ENCODE results near the gene ATP13A4.

Gene ATP13A4, protein sequence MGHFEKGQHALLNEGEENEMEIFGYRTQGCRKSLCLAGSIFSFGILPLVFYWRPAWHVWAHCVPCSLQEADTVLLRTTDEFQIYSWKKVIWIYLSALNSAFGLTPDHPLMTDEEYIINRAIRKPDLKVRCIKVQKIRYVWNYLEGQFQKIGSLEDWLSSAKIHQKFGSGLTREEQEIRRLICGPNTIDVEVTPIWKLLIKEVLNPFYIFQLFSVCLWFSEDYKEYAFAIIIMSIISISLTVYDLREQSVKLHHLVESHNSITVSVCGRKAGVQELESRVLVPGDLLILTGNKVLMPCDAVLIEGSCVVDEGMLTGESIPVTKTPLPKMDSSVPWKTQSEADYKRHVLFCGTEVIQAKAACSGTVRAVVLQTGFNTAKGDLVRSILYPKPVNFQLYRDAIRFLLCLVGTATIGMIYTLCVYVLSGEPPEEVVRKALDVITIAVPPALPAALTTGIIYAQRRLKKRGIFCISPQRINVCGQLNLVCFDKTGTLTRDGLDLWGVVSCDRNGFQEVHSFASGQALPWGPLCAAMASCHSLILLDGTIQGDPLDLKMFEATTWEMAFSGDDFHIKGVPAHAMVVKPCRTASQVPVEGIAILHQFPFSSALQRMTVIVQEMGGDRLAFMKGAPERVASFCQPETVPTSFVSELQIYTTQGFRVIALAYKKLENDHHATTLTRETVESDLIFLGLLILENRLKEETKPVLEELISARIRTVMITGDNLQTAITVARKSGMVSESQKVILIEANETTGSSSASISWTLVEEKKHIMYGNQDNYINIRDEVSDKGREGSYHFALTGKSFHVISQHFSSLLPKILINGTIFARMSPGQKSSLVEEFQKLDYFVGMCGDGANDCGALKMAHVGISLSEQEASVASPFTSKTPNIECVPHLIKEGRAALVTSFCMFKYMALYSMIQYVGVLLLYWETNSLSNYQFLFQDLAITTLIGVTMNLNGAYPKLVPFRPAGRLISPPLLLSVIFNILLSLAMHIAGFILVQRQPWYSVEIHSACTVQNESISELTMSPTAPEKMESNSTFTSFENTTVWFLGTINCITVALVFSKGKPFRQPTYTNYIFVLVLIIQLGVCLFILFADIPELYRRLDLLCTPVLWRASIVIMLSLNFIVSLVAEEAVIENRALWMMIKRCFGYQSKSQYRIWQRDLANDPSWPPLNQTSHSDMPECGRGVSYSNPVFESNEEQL

DNA sequence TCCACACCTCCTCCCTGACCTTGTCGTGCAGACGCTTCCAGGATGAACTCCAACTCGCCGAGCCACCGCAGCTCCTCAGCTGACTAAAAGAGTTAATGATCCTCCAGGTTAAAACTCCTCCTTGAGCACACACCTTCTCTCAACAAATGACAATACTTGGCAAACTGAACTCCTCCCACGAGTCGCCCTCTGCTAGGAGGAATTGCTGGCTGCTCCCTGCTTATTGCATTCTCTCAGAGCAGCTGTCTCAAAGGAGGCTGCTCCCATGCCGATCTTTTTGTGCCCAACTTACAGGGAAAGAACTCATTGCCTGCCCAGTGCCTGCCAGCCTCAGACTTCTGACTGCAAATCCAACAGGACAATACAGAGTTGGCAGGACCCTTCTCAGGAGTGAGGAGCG is at the start of gene ATP13A4:
Gene ATP13A4, minus strand, starts transcription at position 85 of the 400 bp plus-strand sequence. CDS start 96 bp downstream, outside the sequence.
- DNase-seq (ENCODE audit: low read depth): no peak

DNA sequence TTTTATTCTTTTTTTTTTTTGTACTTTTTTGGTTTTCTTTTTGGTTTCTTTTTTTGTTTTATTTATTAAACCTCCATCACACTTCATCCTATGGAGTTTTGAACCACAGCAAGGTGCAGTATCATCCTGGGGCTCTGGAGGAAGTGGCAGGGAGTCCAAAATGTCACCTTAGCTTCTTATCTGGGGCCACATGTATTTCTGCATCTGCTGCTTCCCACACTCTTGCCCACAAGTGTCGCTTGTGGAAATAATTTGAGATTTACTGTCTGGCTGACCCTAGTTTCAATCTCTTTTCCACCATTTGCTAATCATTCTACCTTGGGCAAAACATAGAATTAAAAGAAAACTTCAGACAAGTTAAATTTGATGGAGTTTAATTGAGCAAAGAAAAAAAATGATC is 44.7 kb upstream of the ATP13A4 start:
- no peak for DNase-seq (ENCODE audit: low read depth)

DNA sequence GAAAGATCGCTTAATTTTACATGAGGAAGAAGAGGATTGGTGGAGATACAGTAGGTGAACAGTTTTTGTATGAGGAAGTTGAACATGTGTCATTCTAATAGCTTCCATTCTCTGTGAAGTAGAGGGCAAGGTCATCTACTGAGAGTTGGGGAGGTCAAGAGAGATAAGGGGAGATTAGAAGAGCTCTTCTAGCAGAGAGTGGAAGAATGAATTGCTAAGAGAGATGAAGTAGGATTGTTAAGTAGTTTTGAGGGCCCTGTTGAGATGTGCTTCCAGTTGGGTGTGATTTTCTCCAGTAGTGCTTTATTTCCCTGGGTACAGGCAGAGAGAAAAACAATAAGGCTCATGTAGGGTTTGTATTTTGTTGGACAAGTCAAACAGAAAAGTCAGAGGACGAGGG is 43.5 kb upstream of the ATP13A4 start:
- no peak for DNase-seq (ENCODE audit: low read depth)

DNA sequence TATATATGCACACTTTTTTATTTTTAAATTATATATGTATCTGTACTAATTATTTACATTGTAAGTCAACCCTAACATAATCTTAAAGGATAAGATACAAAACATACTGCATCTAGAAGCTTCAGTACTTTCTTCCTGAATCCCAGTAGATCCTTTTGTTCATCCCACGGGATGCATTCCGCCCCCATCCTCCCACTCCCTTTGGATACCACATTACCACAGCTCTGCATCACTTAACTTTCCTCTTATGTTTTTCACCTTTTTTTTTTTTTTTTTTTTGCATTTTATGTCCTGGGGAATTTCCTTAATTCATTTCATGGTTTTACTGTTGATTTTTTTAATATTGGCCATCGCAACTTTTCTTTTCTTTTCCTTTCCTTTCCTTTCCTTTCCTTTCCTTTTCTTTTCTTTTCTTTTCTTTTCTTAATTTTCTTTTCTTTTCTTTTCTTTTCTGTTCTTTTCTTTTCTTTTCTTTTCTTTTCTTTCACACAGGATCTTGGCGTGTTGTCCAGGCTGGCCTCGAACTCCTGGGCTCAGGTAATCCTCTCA is 41.3 kb upstream of the ATP13A4 start:
- no peak for DNase-seq (ENCODE audit: low read depth)

DNA sequence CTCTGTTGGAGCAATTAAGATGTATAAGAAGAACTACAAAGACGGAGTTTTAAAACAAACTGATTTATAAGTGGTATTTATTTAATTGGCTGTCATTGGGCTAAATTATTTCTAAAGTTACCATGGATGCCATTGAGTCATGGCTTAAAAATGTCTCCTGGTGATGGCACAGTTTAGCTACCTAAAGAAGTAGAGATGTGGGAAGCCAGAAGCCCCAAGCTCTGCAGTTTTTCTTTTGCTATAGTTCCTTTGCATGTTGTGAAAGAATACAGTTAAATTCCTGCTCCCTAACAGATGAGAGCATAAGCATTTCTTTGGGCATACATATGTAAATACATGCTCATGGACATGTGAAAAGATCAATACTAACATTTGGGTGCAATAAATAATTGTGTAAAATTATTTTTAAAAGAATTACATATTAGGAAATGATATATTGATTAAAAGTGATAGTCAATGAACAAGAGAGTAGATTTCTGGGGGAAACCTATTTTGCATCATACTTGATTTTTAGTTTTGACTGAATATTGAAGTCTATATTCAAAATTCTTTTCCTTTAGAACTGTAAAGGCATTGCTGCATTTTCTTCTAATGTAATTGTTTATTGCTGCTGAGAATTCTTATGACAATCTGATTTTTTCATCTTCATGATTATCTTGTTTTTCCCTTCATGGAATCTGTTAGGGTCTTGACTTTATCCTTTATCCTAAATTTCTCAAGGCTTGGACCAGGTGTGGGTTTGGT is 40.4 kb upstream of the ATP13A4 start:
- no peak for DNase-seq (ENCODE audit: low read depth)

DNA sequence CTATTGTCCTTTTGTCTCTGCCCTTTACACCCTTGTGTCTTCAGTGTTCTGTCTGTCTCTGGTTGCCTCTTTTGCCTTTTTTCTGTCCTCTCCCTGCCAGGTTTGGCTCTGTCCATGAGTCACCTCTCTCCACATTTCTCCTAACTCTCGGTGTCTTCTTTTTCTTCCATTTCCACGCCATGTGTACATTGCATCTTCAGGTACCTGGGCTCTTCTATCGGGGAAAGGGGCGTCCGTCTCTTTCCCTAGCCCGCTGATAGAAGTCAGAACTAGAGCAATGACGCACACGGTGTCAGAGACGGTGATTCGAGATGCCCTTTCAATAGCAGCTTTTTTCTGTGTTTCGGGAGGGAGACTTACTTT is 39.0 kb upstream of the ATP13A4 start:
- DNase-seq (ENCODE audit: low read depth): no peak

DNA sequence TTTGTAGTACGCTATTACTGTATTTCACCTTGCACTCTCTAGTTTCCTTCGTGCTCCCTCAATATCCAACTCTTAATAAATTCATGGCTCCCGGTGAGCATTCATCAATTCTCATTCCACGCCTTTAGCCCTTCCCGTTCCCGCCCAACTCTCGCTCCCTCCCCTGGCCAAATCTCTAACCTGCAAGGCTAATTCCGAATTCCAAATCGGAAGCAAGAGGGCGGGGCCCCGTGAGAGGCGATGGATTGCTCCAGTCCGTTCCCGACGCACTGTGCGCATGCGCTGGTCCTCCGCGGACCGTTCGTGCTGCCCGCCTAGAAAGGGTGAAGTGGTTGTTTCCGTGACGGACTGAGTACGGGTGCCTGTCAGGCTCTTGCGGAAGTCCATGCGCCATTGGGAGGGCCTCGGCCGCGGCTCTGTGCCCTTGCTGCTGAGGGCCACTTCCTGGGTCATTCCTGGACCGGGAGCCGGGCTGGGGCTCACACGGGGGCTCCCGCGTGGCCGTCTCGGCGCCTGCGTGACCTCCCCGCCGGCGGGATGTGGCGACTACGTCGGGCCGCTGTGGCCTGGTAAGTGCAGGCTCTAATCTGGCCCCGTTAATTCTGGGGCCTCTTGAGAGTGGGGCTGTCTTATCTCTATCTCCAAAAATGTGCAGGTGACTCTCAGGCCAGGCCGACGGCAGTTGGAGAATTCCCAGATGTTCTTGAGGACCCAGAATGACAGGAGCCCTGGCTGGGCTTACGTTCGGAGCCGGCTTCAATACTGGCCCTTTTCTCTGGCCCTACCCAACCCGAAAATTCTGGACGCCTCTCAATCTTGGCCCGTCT is 38.4 kb upstream of the ATP13A4 start, which contains the start of gene OPA1:
Gene OPA1, plus strand, starts transcription at position 368 of the 827 bp plus-strand sequence. Its CDS starts 170 bp downstream, at position 538.
- peak; percentile 92 for DNase-seq (ENCODE audit: low read depth)

DNA sequence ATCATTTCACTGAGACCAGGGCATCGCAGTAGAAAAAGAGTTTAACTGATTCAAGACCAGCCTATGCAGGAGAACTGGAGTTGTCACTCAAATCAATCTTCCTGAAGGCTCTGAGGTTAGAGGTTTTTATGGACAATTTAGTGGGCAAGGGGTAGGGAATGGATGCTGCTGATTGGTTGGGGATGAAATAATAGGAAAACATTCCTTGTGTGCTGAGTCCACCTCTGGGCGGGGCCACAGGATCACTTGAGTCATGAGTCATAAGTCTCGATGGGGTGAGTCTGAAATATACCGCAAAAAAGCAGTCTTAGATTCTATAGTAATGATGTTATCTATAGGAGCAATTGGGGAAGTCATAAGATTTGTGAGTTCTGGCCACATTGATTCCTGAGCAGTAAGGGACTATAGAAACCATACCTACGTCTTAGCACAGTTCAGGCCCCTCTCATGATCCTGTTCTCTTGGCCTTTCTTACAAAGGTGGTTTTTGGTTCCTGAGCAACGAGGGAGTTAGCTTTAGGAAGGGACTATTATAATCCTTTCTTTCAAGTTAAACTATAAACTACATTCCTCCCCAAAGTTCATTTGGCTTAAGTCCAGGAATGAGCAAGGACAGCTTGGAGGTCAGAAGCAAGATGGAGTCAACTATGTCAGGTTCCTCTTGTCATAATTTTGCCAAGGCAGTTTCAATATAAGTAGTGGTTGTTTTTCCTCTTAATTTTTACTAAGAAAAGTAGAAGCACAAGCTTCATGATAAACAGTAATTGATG is 35.6 kb upstream of the ATP13A4 start:
- peak; percentile 59 for DNase-seq (ENCODE audit: low read depth)

DNA sequence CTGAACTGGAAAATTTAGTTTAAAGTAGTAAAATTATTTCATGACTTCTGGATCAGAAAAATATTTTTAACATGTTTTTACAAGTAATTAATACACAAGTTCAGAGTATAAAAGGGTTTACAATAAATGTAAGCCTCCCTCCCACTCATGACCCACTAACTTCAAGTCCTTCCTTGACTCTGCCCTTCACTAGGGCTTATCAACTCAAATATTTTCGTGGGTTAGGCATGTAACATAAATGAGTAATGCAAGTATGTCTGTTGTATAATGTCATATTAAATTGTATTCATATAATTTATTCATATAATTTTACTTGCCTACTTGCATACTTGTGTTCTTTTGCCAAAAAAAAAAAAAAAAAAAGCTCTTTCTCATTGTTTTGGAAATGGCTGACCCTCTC is 34.9 kb upstream of the ATP13A4 start:
- no peak for DNase-seq (ENCODE audit: low read depth)

DNA sequence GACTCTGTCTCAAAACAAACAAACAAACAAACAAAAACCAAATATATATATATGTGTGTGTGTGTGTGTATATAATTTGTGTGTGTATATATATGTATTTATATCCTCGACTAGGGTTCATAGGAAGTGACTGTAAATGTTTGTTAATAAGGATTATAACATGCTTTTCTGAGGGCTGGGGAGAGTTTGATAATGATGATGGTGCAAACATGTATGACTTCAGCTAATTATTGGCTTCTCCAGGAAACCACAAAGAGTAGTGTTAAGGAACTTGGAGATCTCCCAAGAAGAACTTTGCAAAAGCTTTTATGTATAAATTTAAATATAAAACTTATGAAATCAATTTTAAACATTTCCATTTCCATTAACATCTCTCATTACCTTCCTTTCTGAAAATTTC is 34.4 kb upstream of the ATP13A4 start:
- DNase-seq (ENCODE audit: low read depth): no peak

DNA sequence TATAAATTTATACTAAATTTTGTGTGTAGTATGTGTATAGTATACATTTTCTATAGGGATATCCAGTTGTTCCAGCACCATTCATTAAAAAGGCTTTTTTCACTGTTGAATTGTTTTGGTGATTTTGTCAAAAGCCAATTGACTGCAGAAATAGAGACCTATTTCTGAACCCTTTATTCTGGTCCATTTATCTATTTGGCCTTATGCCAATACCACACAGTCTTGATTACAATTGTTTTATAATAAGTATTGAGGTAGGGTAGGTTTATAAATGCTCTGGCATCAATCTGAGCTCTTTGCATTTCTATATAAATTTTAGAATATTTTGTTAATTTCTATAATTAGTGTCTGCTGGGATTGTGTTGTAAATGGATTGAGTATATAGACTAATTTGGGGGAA is 31.8 kb upstream of the ATP13A4 start:
- no peak for DNase-seq (ENCODE audit: low read depth)

DNA sequence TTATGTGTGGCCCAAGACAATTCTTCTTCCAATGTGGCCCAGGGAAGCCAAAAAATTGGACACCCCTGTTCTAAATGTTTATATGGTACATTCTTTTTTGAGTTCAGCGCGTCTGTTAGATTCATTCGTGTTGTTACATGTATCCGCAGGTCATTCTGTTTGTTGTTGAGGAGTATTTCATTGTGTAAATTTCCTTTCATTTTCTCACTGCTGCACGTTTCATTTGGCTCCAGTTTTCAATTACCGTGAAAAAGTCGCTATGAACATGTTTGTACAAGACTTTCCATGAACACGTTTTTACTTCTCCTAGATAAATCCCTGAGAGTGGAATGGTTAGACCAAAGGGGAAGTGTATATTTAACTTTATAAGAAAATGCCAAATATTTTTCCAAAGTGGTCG is 30.8 kb upstream of the ATP13A4 start:
- no peak for DNase-seq (ENCODE audit: low read depth)

DNA sequence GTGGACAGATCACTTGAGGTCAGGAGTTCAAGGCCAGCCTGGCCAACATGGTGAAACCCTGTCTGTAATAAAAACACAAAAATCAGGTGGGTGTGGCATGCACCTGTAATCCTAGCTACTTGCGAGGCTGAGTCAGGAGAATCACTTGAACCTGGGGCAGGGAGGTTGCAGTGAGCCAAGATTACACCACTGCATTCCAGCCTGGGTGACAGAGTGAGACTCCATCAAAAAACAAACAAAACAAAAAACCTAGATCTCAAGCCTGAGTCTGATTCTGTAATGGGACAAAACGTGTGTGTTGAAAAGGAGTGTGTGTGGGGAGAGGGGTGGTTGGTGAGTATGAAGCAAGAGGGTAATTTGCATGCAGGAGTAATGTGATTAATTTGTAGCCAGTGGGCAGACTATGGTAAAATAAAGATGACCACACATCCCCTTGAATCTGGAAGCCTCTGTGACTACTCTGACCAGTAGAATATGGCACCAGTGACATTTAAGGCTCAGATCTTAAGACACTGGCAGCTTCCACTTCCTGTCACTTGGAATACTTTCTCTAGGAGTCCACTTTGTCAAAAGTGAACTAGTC is 19.9 kb upstream of the ATP13A4 start:
- DNase-seq (ENCODE audit: low read depth): no peak

DNA sequence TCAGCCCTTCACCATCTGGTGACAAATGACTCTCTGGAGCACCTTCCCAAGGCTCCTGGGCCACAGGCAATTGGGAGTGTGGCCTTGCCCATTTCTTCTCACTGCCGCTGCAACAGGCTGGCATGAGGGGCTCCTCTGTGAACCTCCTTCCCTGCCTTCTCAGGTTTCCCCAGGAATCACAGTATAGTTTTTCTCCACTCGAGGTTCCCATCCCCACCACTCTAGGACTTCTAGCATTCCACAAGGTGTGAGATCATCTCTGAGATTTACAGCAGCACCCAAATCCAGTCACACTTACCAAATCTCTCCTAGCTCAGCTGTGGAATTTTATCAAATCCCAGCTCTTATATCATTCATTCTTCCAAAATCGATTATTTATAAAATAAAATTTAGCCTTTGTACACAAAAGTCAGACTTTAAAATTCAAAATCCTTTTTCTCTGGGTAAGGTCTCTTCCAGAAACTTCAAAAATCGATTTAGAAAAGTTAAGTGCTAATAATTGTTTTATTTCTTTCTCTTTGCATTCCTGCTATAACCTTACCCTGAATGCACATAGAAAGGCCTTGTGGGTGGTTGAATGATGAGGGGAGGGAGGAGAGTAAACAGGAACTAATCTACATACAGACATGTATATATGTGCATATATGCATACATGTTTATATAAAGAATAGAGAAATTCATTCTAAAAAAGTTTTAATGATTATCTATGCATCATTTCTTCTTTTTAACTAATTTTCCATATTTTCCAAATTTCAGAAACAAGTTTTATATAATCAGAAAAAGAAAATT is 18.9 kb upstream of the ATP13A4 start:
- no peak for DNase-seq (ENCODE audit: low read depth)

DNA sequence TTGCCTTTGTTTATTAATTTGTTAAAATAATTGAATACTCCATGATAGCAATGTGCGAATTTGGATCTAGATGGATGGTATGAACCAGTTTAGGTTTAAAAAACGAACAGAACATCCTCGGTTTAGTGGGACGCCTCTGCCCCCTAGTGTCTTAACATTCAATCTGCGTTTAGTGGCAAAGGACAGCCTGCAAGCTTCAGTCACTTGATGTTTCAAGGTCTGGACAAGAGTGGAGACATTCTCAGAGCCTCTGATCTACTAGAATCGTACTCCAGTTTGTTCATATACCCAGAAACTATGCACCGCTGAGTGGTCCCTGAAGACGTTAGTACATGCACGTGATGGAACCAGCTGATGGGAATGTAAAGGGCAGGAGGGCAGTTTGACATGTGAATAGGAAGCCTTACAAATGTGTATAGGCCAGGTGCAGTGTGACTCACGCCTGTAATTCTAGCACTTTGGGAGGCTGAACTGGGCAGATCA is 17.8 kb upstream of the ATP13A4 start:
- DNase-seq (ENCODE audit: low read depth): no peak

DNA sequence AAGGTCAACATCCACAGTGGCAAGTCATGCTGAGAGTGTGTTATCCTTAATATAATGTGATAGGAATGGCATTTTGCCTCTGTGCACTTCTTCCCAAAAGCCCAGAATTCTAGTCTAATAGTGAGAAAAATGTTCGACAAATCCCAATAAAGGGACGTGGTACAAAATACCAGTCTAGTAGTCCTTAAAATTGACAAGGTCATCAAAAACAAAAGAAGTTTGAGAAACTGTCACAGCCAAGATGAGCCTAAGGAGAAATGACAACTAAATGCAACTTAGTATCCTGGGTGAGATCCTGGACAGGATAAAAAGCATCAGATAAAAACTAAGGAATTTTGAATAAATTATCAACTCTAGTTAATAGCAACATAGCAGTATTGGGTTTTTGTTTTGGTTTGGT is 14.4 kb upstream of the ATP13A4 start:
- DNase-seq (ENCODE audit: low read depth): no peak

DNA sequence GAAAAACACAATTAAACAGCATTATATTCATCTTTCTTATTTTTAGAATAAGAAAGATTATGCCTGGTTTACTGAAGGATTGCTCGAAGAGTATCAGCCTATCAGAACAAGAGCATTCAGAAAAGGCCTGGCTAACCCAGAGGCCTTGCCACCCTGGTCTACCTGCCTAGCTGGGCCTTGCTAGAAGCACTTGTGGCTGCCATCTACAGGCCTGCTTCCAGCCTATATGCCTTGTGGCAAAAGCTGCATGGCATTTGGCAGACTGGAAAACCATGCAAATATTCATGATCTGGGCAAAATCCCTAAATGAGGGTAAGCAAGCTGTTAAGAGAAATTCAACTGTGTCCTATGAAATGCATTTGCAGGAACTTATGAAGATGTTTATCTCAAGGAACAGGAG is 9.3 kb upstream of the ATP13A4 start:
- no peak for DNase-seq (ENCODE audit: low read depth)

DNA sequence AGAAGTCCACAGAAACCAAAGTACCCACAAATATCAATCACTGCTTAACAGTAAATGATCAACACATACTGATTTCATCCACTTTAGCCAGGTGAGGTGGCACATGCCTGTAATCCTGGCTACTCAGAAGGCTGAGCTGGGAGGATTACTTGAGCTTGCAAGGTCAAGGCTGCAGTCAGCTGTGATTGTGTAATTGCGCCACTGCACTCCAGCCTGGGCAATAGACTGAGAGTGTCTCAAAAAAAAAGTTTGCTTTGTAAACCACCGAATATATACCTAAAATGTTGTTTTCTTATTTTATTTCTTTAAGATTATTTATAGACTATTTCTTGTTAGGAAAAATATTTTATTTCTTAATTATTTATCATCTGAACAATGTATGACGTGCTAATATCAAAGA is 8.7 kb upstream of the ATP13A4 start:
- DNase-seq (ENCODE audit: low read depth): no peak
